NT2/D1 (cell line): ENCODE results near the gene LRRC71.

Source experiments
- DNase-seq: peaks from one replicate; pipeline ENCODE4 v3.0.0-alpha.2; 2011; ENCODE audit warnings: low read depth, low spot score
- H3K27me3 ChIP-seq: 2 replicates; pipeline ENCODE4 v1.6.0; 2011; ENCODE audit warnings: mild to moderate bottlenecking; ENCODE audit not compliant: insufficient read length, insufficient read depth
- H3K36me3 ChIP-seq: 2 replicates; pipeline ENCODE4 v1.6.1; 2011; ENCODE audit warnings: mild to moderate bottlenecking, low read length, mixed read lengths; ENCODE audit not compliant: insufficient read depth, insufficient read length
- H3K4me1 ChIP-seq: 2 replicates; pipeline ENCODE4 v1.5.1; 2011; ENCODE audit not compliant: insufficient read depth, insufficient read length
- H3K4me3 ChIP-seq: 2 replicates; pipeline ENCODE4 v1.5.1; 2011; ENCODE audit warnings: low read depth; ENCODE audit not compliant: insufficient read length
- H3K9ac ChIP-seq: 2 replicates; pipeline ENCODE4 v1.6.0; 2011; ENCODE audit warnings: low read depth; ENCODE audit not compliant: insufficient read length
- H3K9me3 ChIP-seq: 2 replicates; pipeline ENCODE4 v1.5.1; 2011; ENCODE audit warnings: mild to moderate bottlenecking, low read length; ENCODE audit not compliant: insufficient read depth
- SUZ12 ChIP-seq: IDR thresholded peaks from 2 replicates; pipeline ENCODE4 v1.6.1; 2011; ENCODE audit not compliant: insufficient read length, insufficient read depth; ENCODE audit errors: extremely low read depth
- YY1 ChIP-seq: IDR thresholded peaks from 2 replicates; pipeline ENCODE4 v1.6.1; 2011; ENCODE audit not compliant: insufficient read length, insufficient read depth
- ZNF274 ChIP-seq: IDR thresholded peaks from 2 replicates; pipeline ENCODE4 v1.6.1; 2011; ENCODE audit warnings: mild to moderate bottlenecking, low read depth, low read length

LRRC71 gene

GRCh38 chr1:156956333-156956732, 35.9 kb downstream of the LRRC71 start:
- Histone ChIP-seq H3K36me3 (peaks cover 92% of the 10 kb centered on the region), H3K27me3 (no peaks in the 10 kb centered on the region), H3K4me3 (no peak overlapping the region), H3K9ac (no peak overlapping the region), H3K4me1 (peaks cover 2% of the 10 kb centered on the region), H3K9me3 (no peaks in the 10 kb centered on the region)
- no peak for TF ChIP-seq YY1
- no peak for TF ChIP-seq ZNF274
- TF ChIP-seq SUZ12 = no peak
- DNase-seq = no peak

GRCh38 chr1:156957634-156958033, 37.2 kb downstream of the LRRC71 start:
- H3K9me3 ChIP-seq = no peaks in the 10 kb centered on the region
- TF ChIP-seq ZNF274 (no peak), SUZ12 (no peak), YY1 (no peak)
- DNase-seq = no peak
- no peak overlapping the region for H3K9ac ChIP-seq
- H3K4me1 ChIP-seq = peaks cover 2% of the 10 kb centered on the region
- no peak overlapping the region for H3K4me3 ChIP-seq
- no peaks in the 10 kb centered on the region for H3K27me3 ChIP-seq
- H3K36me3 ChIP-seq = peaks cover 92% of the 10 kb centered on the region

- H3K9ac ChIP-seq = no peak overlapping the region
- no peaks in the 10 kb centered on the region for H3K27me3 ChIP-seq
- H3K4me1 ChIP-seq = peaks cover 2% of the 10 kb centered on the region
- no peaks in the 10 kb centered on the region for H3K9me3 ChIP-seq
- H3K36me3 ChIP-seq = peaks cover 92% of the 10 kb centered on the region
- no peak for DNase-seq
- TF ChIP-seq YY1 (no peak), SUZ12 (no peak), ZNF274 (no peak)
- H3K4me3 ChIP-seq = no peak overlapping the region
These were observed 37.8 kb downstream of the LRRC71 start for GRCh38 chr1:156958247-156958714.

- no peaks in the 10 kb centered on the region for H3K9me3 ChIP-seq
- peaks cover 2% of the 10 kb centered on the region for H3K4me1 ChIP-seq
- peaks cover 88% of the 10 kb centered on the region for H3K36me3 ChIP-seq
- H3K27me3 ChIP-seq = no peaks in the 10 kb centered on the region
- H3K9ac ChIP-seq = no peak overlapping the region
- no peak for TF ChIP-seq SUZ12
- TF ChIP-seq YY1 = no peak
- no peak for TF ChIP-seq ZNF274
- H3K4me3 ChIP-seq = no peak overlapping the region
- DNase-seq = no peak
These were observed 39.0 kb downstream of the LRRC71 start for GRCh38 chr1:156959414-156959813.

- H3K36me3 ChIP-seq = peaks cover 83% of the 10 kb centered on the region
- no peak overlapping the region for H3K4me3 ChIP-seq
- no peak overlapping the region for H3K9ac ChIP-seq
- TF ChIP-seq YY1 (no peak), SUZ12 (no peak), ZNF274 (no peak)
- H3K9me3 ChIP-seq = no peaks in the 10 kb centered on the region
- no peak for DNase-seq
- peaks cover 2% of the 10 kb centered on the region for H3K4me1 ChIP-seq
- H3K27me3 ChIP-seq = no peaks in the 10 kb centered on the region
These were observed 39.5 kb downstream of the LRRC71 start for GRCh38 chr1:156959925-156960324.

- H3K9me3 ChIP-seq = no peaks in the 10 kb centered on the region
- TF ChIP-seq YY1 = no peak
- TF ChIP-seq SUZ12 = no peak
- no peak for TF ChIP-seq ZNF274
- no peaks in the 10 kb centered on the region for H3K27me3 ChIP-seq
- peaks cover 2% of the 10 kb centered on the region for H3K4me1 ChIP-seq
- DNase-seq = no peak
- no peak overlapping the region for H3K9ac ChIP-seq
- peaks cover 83% of the 10 kb centered on the region for H3K36me3 ChIP-seq
- H3K4me3 ChIP-seq = no peak overlapping the region
These were observed 41.3 kb downstream of the LRRC71 start for GRCh38 chr1:156961709-156962108.

- Histone ChIP-seq H3K36me3 (peaks cover 81% of the 10 kb centered on the region), H3K4me1 (peaks cover 2% of the 10 kb centered on the region), H3K27me3 (no peaks in the 10 kb centered on the region), H3K4me3 (no peak overlapping the region), H3K9me3 (no peaks in the 10 kb centered on the region), H3K9ac (no peak overlapping the region)
- DNase-seq = no peak
- TF ChIP-seq ZNF274 = no peak
- no peak for TF ChIP-seq SUZ12
- no peak for TF ChIP-seq YY1
These were observed 43.2 kb downstream of the LRRC71 start for GRCh38 chr1:156963621-156964020.
